Sciatic nerve (tissue), 1 donor: Measurements from ENCODE around the gene MRNIP. TPM values are rescaled to one million over a fixed set of nuclear protein-coding genes. Genes with fewer than 3 reads are reported as not detected.

Experiments
- microRNA-seq: library from miRNA; unstranded; fragments of <30 nt; microRNA quantifications from one replicate; pipeline ENCODE4 v1.2.0, GENCODE V29; 2020
- total RNA-seq: library from RNA; stranded (reverse); fragmentation: NEBNext Ultra II Directional; extraction: Animal tissue kit (Norgen Biotek cat#: 25700); gene quantifications from one replicate; pipeline ENCODE4 v1.2.1, GENCODE V29; 2021
- donor health status: DM: no; HTN: no; CAD: no.

Gene MRNIP
- total RNA-seq, 1 donor from 2014 or later, result 54.4 TPM

Small RNA genes lying within 50 kb of the gene (microRNA-seq; reads per million reads assigned to microRNA genes)
- not detected for gene MIR1229

Other genes with a start within 250 kb of the MRNIP start
- 673 TPM for gene HNRNPH1, start 235.1 kb downstream of the MRNIP start, total RNA-seq
- gene CBY3, start 177.8 kb downstream of the MRNIP start, total RNA-seq, result not detected
- 542 TPM for gene CANX, start 159.8 kb downstream of the MRNIP start, total RNA-seq
- 32.5 TPM for gene MAML1, start 126.0 kb downstream of the MRNIP start, total RNA-seq
- 21.7 TPM for gene LTC4S, start 64.8 kb downstream of the MRNIP start, total RNA-seq
- 71.7 TPM for gene MGAT4B, start 52.0 kb downstream of the MRNIP start, total RNA-seq
- gene SQSTM1, start 37.9 kb downstream of the MRNIP start, total RNA-seq, result 365 TPM
- gene TBC1D9B, start 49.1 kb upstream of the MRNIP start, total RNA-seq, result 132 TPM
- 118 TPM for gene RNF130, start 212.9 kb upstream of the MRNIP start, total RNA-seq